Erythroblast (primary cell): ENCODE results near the gene NEMP2.

Source experiments
- DNase-seq, 2 experiments: peaks; one replicate each; lab custom pipeline; 2025; lab: John Stamatoyannopoulos, UW
- GATA1 ChIP-seq: IDR thresholded peaks from 2 replicates; pipeline ENCODE4 v1.6.1; 2011; ENCODE audit warnings: low read depth, mild to moderate bottlenecking, control low read depth, low read length, moderate library complexity
- POLR2A ChIP-seq: IDR thresholded peaks from 2 replicates; pipeline ENCODE4 v1.6.1; 2011; ENCODE audit warnings: mild to moderate bottlenecking, low read length

NEMP2 gene

GRCh38 chr2:190571686-190572085 is 37.2 kb upstream of the NEMP2 start:
- TF ChIP-seq GATA1: no peak
- no peak for TF ChIP-seq POLR2A
- no peak for DNase-seq

GRCh38 chr2:190570871-190571270 is 36.3 kb upstream of the NEMP2 start:
- no peak for DNase-seq
- TF ChIP-seq POLR2A (no peak), GATA1 (no peak)

GRCh38 chr2:190569994-190570755 is 35.7 kb upstream of the NEMP2 start:
- TF ChIP-seq GATA1 (no peak), POLR2A (no peak)
- DNase-seq: no peak

GRCh38 chr2:190564838-190565237 is 30.3 kb upstream of the NEMP2 start:
- TF ChIP-seq GATA1: no peak
- TF ChIP-seq POLR2A: no peak
- no peak for DNase-seq

GRCh38 chr2:190563646-190564045 is 29.1 kb upstream of the NEMP2 start:
- TF ChIP-seq GATA1 (no peak), POLR2A (no peak)
- DNase-seq: no peak

- TF ChIP-seq POLR2A (no peak), GATA1 (no peak)
- DNase-seq: no peak
These were observed 28.6 kb upstream of the NEMP2 start for GRCh38 chr2:190563109-190563508.

GRCh38 chr2:190562121-190562520 is 27.6 kb upstream of the NEMP2 start:
- TF ChIP-seq GATA1 (no peak), POLR2A (no peak)
- no peak for DNase-seq

GRCh38 chr2:190561094-190561493 is 26.6 kb upstream of the NEMP2 start:
- TF ChIP-seq GATA1: no peak
- TF ChIP-seq POLR2A: no peak

GRCh38 chr2:190554357-190555006 is 20.0 kb upstream of the NEMP2 start:
- no peak for TF ChIP-seq POLR2A
- TF ChIP-seq GATA1: no peak
- DNase-seq: no peak

More at GRCh38 chr2:190561094-190561493, 26.6 kb upstream of the NEMP2 start:
- no peak for DNase-seq

- DNase-seq: no peak
- TF ChIP-seq GATA1: no peak
- TF ChIP-seq POLR2A: no peak
These were observed 18.7 kb upstream of the NEMP2 start for GRCh38 chr2:190553254-190553653.

- TF ChIP-seq POLR2A (no peak), GATA1 (no peak)
- no peak for DNase-seq
These were observed 17.4 kb upstream of the NEMP2 start for GRCh38 chr2:190551928-190552327.

- no peak for DNase-seq
- TF ChIP-seq GATA1 (no peak), POLR2A (no peak)
These were observed 15.6 kb upstream of the NEMP2 start for GRCh38 chr2:190550137-190550536.

GRCh38 chr2:190547886-190548285 is 13.4 kb upstream of the NEMP2 start:
- no peak for TF ChIP-seq POLR2A
- no peak for TF ChIP-seq GATA1

GRCh38 chr2:190546734-190547133 is 12.2 kb upstream of the NEMP2 start:
- DNase-seq: no peak
- TF ChIP-seq POLR2A (no peak), GATA1 (no peak)

More at GRCh38 chr2:190547886-190548285, 13.4 kb upstream of the NEMP2 start:
- DNase-seq: no peak

- no peak for TF ChIP-seq GATA1
- TF ChIP-seq POLR2A: no peak
- DNase-seq: no peak
These were observed 11.2 kb upstream of the NEMP2 start for GRCh38 chr2:190545555-190546385.

GRCh38 chr2:190545093-190545492 is 10.6 kb upstream of the NEMP2 start:
- TF ChIP-seq GATA1: no peak
- DNase-seq: no peak
